Bronchial epithelial cell (primary cell): ENCODE results near the gene TTC13. TPM values are rescaled to one million over a fixed set of nuclear protein-coding genes. Genes with fewer than 3 reads are reported as not detected.
A peak's percentile ranks its signal among the peaks of the same experiment; 100 is the strongest.

Experiments
- DNase-seq: peaks from one replicate; pipeline ENCODE4 v3.0.0-alpha.2; 2010; ENCODE audit warnings: low read depth
- FAIRE-seq: peaks from 2 replicates; lab custom pipeline; 2011; peaks lifted over from hg19 to GRCh38; lab: Jason Lieb, UNC
- H3K27me3 ChIP-seq: 2 replicates; pipeline ENCODE4 v1.5.1; 2011; ENCODE audit warnings: low read length; ENCODE audit not compliant: control insufficient read depth, insufficient read depth
- H3K36me3 ChIP-seq: 2 replicates; pipeline ENCODE4 v1.5.1; 2011; ENCODE audit warnings: low read length; ENCODE audit not compliant: control insufficient read depth, insufficient read depth
- H3K4me3 ChIP-seq: 2 replicates; pipeline ENCODE4 v1.5.1; 2011; ENCODE audit warnings: mild to moderate bottlenecking, low read depth, low read length, control low read depth
- total RNA-seq: library from RNA; depleted of rRNA; stranded (reverse); fragments of >200 nt; gene quantifications from 2 replicates; pipeline ENCODE4 v1.2.1, GENCODE V29; 2014
- TF ChIP-seq, protein P1 (sequence below): IDR thresholded peaks from 2 replicates; pipeline ENCODE4 v1.5.1; 2011; ENCODE audit warnings: mild to moderate bottlenecking, moderate library complexity, low read length, control low read depth, inconsistent platforms; ENCODE audit not compliant: insufficient read depth, severe bottlenecking

The TTC13 gene
- total RNA-seq, 1 donor from 2014 or later, result 8.7 TPM

DNA sequence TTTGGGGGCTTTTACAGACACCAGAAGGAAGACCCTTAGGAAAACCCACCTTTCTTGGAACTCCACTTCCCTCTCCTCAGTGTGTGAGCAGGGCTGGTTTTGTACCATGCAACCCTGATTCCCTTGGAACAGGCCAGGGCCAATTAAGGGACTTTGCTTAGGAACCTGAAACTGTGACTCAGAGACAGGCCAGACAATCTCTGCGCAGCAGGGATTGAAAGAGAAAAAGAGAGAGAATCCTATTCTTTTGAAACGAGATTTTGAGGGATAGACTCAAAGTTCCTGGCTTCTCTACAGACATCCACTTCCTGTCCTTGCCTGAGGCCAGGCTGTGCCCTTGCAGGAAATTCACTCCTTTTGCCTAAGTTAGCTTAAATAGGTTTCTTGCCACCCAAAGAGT is 87.2 kb downstream of the TTC13 start:
- H3K36me3 ChIP-seq, result no peaks in the 10 kb centered on the region
- DNase-seq (peak; percentile 21), FAIRE-seq (no peak)
- peaks cover 3% of the 10 kb centered on the region for H3K27me3 ChIP-seq
- TF ChIP-seq, protein P1, sequence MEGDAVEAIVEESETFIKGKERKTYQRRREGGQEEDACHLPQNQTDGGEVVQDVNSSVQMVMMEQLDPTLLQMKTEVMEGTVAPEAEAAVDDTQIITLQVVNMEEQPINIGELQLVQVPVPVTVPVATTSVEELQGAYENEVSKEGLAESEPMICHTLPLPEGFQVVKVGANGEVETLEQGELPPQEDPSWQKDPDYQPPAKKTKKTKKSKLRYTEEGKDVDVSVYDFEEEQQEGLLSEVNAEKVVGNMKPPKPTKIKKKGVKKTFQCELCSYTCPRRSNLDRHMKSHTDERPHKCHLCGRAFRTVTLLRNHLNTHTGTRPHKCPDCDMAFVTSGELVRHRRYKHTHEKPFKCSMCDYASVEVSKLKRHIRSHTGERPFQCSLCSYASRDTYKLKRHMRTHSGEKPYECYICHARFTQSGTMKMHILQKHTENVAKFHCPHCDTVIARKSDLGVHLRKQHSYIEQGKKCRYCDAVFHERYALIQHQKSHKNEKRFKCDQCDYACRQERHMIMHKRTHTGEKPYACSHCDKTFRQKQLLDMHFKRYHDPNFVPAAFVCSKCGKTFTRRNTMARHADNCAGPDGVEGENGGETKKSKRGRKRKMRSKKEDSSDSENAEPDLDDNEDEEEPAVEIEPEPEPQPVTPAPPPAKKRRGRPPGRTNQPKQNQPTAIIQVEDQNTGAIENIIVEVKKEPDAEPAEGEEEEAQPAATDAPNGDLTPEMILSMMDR, result no peak
- no peak overlapping the region for H3K4me3 ChIP-seq

DNA sequence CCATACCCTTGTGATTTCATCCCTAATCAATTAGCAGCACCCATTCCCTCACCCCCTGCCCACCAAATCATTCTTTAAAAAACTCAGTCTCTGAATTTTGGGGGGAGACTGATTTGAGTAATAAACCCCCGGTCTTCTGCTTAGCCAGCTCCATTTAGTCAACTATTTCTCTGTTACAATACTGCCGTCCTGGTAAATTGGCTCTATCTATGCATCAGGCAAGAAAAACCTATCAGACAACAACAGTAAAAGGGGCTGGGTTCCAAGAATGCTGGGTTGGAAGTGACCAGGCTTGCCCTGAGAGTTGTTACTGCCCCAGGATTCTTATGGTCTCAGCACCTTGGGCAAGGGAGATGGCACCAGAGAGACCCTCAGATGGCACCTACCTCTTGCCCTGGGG is 94.0 kb downstream of the TTC13 start:
- TF ChIP-seq, protein P1, result no peak
- Histone ChIP-seq H3K27me3 (peaks cover 2% of the 10 kb centered on the region), H3K4me3 (no peak overlapping the region), H3K36me3 (no peaks in the 10 kb centered on the region)
- DNase-seq, result no peak
- FAIRE-seq, result no peak

DNA sequence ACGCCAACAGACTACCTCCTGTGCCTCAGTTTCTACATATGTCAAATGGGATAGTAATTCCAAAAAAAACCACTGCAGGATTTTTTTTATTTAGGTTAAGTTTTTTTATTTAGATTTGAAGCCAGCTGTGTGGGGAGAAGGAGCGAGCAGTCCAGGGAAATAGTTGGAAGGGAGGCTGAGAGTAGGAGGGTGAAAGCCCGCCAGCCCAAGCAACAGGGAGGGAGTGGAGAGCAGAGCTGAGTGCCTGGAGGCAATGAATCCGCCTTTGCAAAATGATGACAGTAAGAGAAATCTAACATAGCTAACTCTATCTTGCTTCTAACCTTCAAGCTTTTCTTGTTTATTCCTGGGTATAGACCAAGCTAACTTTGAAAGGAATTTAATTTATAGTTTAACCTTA is 94.7 kb downstream of the TTC13 start:
- Histone ChIP-seq H3K4me3 (no peak overlapping the region), H3K36me3 (no peaks in the 10 kb centered on the region), H3K27me3 (peaks cover 2% of the 10 kb centered on the region)
- DNase-seq (no peak), FAIRE-seq (no peak)
- TF ChIP-seq, protein P1, result no peak

- Histone ChIP-seq H3K4me3 (no peak overlapping the region), H3K36me3 (no peaks in the 10 kb centered on the region), H3K27me3 (peaks cover 2% of the 10 kb centered on the region)
- TF ChIP-seq, protein P1, result no peak
- no peak for DNase-seq
- no peak for FAIRE-seq
Measured at GRCh38 chr1:230879778-230880177, 98.9 kb downstream of the TTC13 start.

GRCh38 chr1:230878591-230878990 is 100.1 kb downstream of the TTC13 start:
- FAIRE-seq, result no peak

More at GRCh38 chr1:230878591-230878990, 100.1 kb downstream of the TTC13 start:
- Histone ChIP-seq H3K27me3 (peaks cover 2% of the 10 kb centered on the region), H3K4me3 (no peak overlapping the region), H3K36me3 (no peaks in the 10 kb centered on the region)
- DNase-seq, result no peak
- TF ChIP-seq, protein P1, result no peak
